Sigmoid colon (tissue), 3 donors: ENCODE measurements around the gene HOXD13.

Source experiments
- CTCF ChIP-seq, 4 experiments: fragments of 450-650 bp in 3 of 4; fragments of 200-600 bp in 1 of 4; IDR thresholded peaks; one replicate each; pipeline ENCODE4 v1.5.1; 2016 to 2019; ENCODE audit warnings: antibody characterized with exemption in 4 of 4, mild to moderate bottlenecking in 3 of 4, moderate library complexity in 2 of 4
- POLR2A ChIP-seq, 2 donors: fragments of 450-650 bp; IDR thresholded peaks; one replicate each; pipeline ENCODE4 v1.6.1; 2016; ENCODE audit warnings: antibody characterized with exemption in 2 of 2, mild to moderate bottlenecking in 2 of 2, moderate library complexity in 2 of 2

DNA sequence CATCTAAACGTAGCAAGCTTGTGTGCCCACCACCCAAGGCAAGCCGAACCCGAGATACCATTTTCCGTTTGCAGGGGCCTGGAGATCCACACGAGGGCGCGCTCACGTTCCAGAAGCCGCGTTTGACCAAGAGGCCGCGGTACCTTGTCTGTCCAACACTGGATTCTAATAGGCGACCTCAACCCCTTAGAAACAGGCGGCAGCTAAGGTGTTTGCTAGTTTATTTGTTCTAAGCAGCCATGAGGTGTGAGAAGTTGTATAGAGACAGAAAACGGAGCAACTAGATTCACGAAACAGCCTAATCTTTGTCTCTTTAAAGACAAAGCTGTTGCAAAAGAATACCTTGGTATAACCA, 18.8 kb downstream of the HOXD13 start:
- TF ChIP-seq CTCF (IDR thresholded peaks at IDR 0.05) (peak; percentile 37 to 68 (median 59)), POLR2A (IDR thresholded peaks at IDR 0.05) (no peak)
